Activated CD8-positive, alpha-beta memory T cell treated with anti-CD3 and anti-CD28 coated beads, Interleukin-2, amount 10 ng/mL, durations not matched to agents 7 days and 5 days (primary cell): ENCODE data around the gene LCE3C. TPM values are rescaled to one million over a fixed set of nuclear protein-coding genes. Genes with fewer than 3 reads are reported as not detected.
"Not testable (repeated sequence)": the region's sequence is repeated elsewhere in the genome, so short reads cannot be mapped to it uniquely, and the experiment has no call there.

Experiments used
- ATAC-seq: fragments of 150-1000 bp; cut with Tn5 transposase; one replicate; pipeline ENCODE4 v1.10.0; 2021; ENCODE audit warnings: moderate library complexity
- CTCF ChIA-PET: fragments of 350-600 bp; sonication (Branson Sonifier 250); formaldehyde crosslinking; loops from one replicate; lab custom pipeline; 2021; ENCODE audit warnings: antibody characterized with exemption; lab: Charles Lee
- DNase-seq: peaks from one replicate; pipeline ENCODE4 v3.0.0-alpha.2; 2020
- H3K27ac Mint-ChIP-seq: one replicate; pipeline ENCODE4 v1.8.0; 2021; ENCODE audit warnings: mild to moderate bottlenecking, mixed read lengths
- H3K27me3 Mint-ChIP-seq: one replicate; pipeline ENCODE4 v1.8.0; 2021; ENCODE audit warnings: mixed read lengths
- H3K36me3 Mint-ChIP-seq: one replicate; pipeline ENCODE4 v1.8.0; 2021; ENCODE audit warnings: mild to moderate bottlenecking, mixed read lengths
- H3K4me1 Mint-ChIP-seq: one replicate; pipeline ENCODE4 v1.8.0; 2021; ENCODE audit warnings: mixed read lengths
- H3K4me3 Mint-ChIP-seq: one replicate; pipeline ENCODE4 v1.8.0; 2021; ENCODE audit warnings: mild to moderate bottlenecking, moderate library complexity, mixed read lengths
- H3K9me3 Mint-ChIP-seq: one replicate; pipeline ENCODE4 v1.8.0; 2022; ENCODE audit warnings: low read depth, mixed read lengths
- total RNA-seq, 2 experiments: library from RNA; stranded (reverse); gene quantifications; one replicate each; pipeline ENCODE4 v1.2.3, GENCODE V29; 2021

The LCE3C gene
- not detected for total RNA-seq

GRCh38 chr1:152599934-152600333 is at the start of gene LCE3C:
LCE3C (plus strand) TSS chr1:152600234; CDS start chr1:152600732, 498 bp downstream.
- no peak within 1 kb of the TSS for H3K27ac Mint-ChIP-seq
- DNase-seq (no peak), ATAC-seq (no peak)
- H3K9me3 Mint-ChIP-seq: no peaks in the 10 kb centered on the region
- CTCF ChIA-PET: no interaction called here
- H3K27me3 Mint-ChIP-seq: peaks cover 3% of the 10 kb centered on the region
- no peak within 1 kb of the TSS for H3K4me3 Mint-ChIP-seq
- no peaks in the 10 kb centered on the region for H3K36me3 Mint-ChIP-seq
- H3K4me1 Mint-ChIP-seq: no peaks in the 10 kb centered on the region

GRCh38 chr1:152565115-152565514 is 34.9 kb upstream of the LCE3C start:
- no peak for ATAC-seq
- Mint-ChIP-seq H3K36me3 (no peaks in the 10 kb centered on the region), H3K27me3 (peaks cover 17% of the 10 kb centered on the region), H3K4me3 (no peak overlapping the region), H3K9me3 (no peaks in the 10 kb centered on the region), H3K4me1 (peaks cover 8% of the 10 kb centered on the region), H3K27ac (no peak overlapping the region)
- CTCF ChIA-PET: no interaction called here
- DNase-seq: no peak

GRCh38 chr1:152565535-152566215 is 34.4 kb upstream of the LCE3C start:
- Mint-ChIP-seq H3K27me3 (peaks cover 19% of the 10 kb centered on the region), H3K4me3 (no peak overlapping the region), H3K4me1 (peaks cover 8% of the 10 kb centered on the region), H3K36me3 (no peaks in the 10 kb centered on the region), H3K9me3 (no peaks in the 10 kb centered on the region), H3K27ac (no peak overlapping the region)
- CTCF ChIA-PET: no interaction called here
- ATAC-seq (no peak), DNase-seq (no peak)

GRCh38 chr1:152566681-152567080 is 33.4 kb upstream of the LCE3C start, which contains the start of gene LCE3E:
LCE3E (minus strand) TSS chr1:152566780; CDS start chr1:152566208, 572 bp downstream.
- ATAC-seq (no peak), DNase-seq (no peak)
- Mint-ChIP-seq H3K9me3 (no peaks in the 10 kb centered on the region), H3K4me3 (no peak within 1 kb of the TSS), H3K27ac (no peak within 1 kb of the TSS), H3K36me3 (no peaks in the 10 kb centered on the region), H3K4me1 (peaks cover 8% of the 10 kb centered on the region), H3K27me3 (peaks cover 23% of the 10 kb centered on the region)
- CTCF ChIA-PET: no interaction called here

GRCh38 chr1:152577168-152577567 is 22.9 kb upstream of the LCE3C start:
- Mint-ChIP-seq H3K36me3 (peaks cover 2% of the 10 kb centered on the region), H3K27ac (no peak overlapping the region)
- peak; percentile 91 for ATAC-seq

GRCh38 chr1:152579526-152579925 is 20.5 kb upstream of the LCE3C start:
- CTCF ChIA-PET: interaction anchor here (1.4 to 2.7 kb wide), 2 partner anchors 44 to 397 kb away, joined by 3 to 8 read pairs; partner anchors contain the start of gene LCE3A
- Mint-ChIP-seq H3K27me3 (peaks cover 39% of the 10 kb centered on the region), H3K4me1 (peaks cover 26% of the 10 kb centered on the region)
- ATAC-seq, H3K27ac Mint-ChIP-seq, H3K9me3 Mint-ChIP-seq, DNase-seq, H3K4me3 Mint-ChIP-seq, H3K36me3 Mint-ChIP-seq: not testable (repeated sequence)

More at GRCh38 chr1:152577168-152577567, 22.9 kb upstream of the LCE3C start:
- peak; percentile 70 for DNase-seq
- Mint-ChIP-seq H3K27me3 (peaks cover 45% of the 10 kb centered on the region), H3K4me1 (peaks cover 26% of the 10 kb centered on the region), H3K4me3 (no peak overlapping the region), H3K9me3 (no peaks in the 10 kb centered on the region)
- CTCF ChIA-PET: interaction anchor here (2.7 kb wide), 1 partner anchor 46 kb away, joined by 8 read pairs; the partner anchor contains the start of gene LCE3A

- no peak for DNase-seq
- ATAC-seq: no peak
- no peaks in the 10 kb centered on the region for H3K9me3 Mint-ChIP-seq
- H3K4me3 Mint-ChIP-seq: no peak within 1 kb of the TSS
- CTCF ChIA-PET: no interaction called here
- peaks cover 2% of the 10 kb centered on the region for H3K36me3 Mint-ChIP-seq
- H3K27ac Mint-ChIP-seq: no peak within 1 kb of the TSS
- H3K4me1 Mint-ChIP-seq: peaks cover 26% of the 10 kb centered on the region
- peaks cover 33% of the 10 kb centered on the region for H3K27me3 Mint-ChIP-seq
Observed at GRCh38 chr1:152580433-152580832, 19.6 kb upstream of the LCE3C start, which contains the start of gene LCE3D. LCE3D (minus strand) TSS chr1:152580516; CDS start chr1:152579936, 580 bp downstream.

GRCh38 chr1:152582647-152583046 is 17.4 kb upstream of the LCE3C start:
- no peak overlapping the region for H3K27ac Mint-ChIP-seq
- ATAC-seq: no peak

GRCh38 chr1:152585586-152585985 is 14.4 kb upstream of the LCE3C start:
- no peak overlapping the region for H3K27ac Mint-ChIP-seq
- no peak overlapping the region for H3K4me3 Mint-ChIP-seq
- no peaks in the 10 kb centered on the region for H3K9me3 Mint-ChIP-seq
- peaks cover 20% of the 10 kb centered on the region for H3K27me3 Mint-ChIP-seq
- DNase-seq (no peak), ATAC-seq (no peak)
- no peaks in the 10 kb centered on the region for H3K36me3 Mint-ChIP-seq
- H3K4me1 Mint-ChIP-seq: no peaks in the 10 kb centered on the region
- CTCF ChIA-PET: no interaction called here

More at GRCh38 chr1:152582647-152583046, 17.4 kb upstream of the LCE3C start:
- peaks cover 15% of the 10 kb centered on the region for H3K4me1 Mint-ChIP-seq
- H3K4me3 Mint-ChIP-seq: no peak overlapping the region
- H3K36me3 Mint-ChIP-seq: no peaks in the 10 kb centered on the region
- CTCF ChIA-PET: no interaction called here
- DNase-seq: no peak
- peaks cover 34% of the 10 kb centered on the region for H3K27me3 Mint-ChIP-seq
- no peaks in the 10 kb centered on the region for H3K9me3 Mint-ChIP-seq

GRCh38 chr1:152596986-152597385 is 3.0 kb upstream of the LCE3C start:
- Mint-ChIP-seq H3K4me1 (no peaks in the 10 kb centered on the region), H3K27me3 (peaks cover 2% of the 10 kb centered on the region), H3K9me3 (no peaks in the 10 kb centered on the region), H3K27ac (no peak overlapping the region), H3K4me3 (no peak overlapping the region), H3K36me3 (no peaks in the 10 kb centered on the region)
- CTCF ChIA-PET: no interaction called here
- DNase-seq: no peak
- ATAC-seq: no peak

GRCh38 chr1:152613511-152613910 is 13.5 kb downstream of the LCE3C start, which contains the start of gene LCE3B:
LCE3B (plus strand) TSS chr1:152613811; CDS start chr1:152613811, 0 bp downstream.
- Mint-ChIP-seq H3K27ac (no peak within 1 kb of the TSS), H3K36me3 (no peaks in the 10 kb centered on the region), H3K4me1 (no peaks in the 10 kb centered on the region), H3K9me3 (peaks cover 2% of the 10 kb centered on the region), H3K4me3 (no peak within 1 kb of the TSS), H3K27me3 (no peaks in the 10 kb centered on the region)
- ATAC-seq (no peak), DNase-seq (no peak)
- CTCF ChIA-PET: no interaction called here

GRCh38 chr1:152621993-152622392 is 22.0 kb downstream of the LCE3C start:
- no peak overlapping the region for H3K27ac Mint-ChIP-seq
- no peak overlapping the region for H3K4me3 Mint-ChIP-seq
- no peak for ATAC-seq
- H3K4me1 Mint-ChIP-seq: peaks cover 7% of the 10 kb centered on the region
- CTCF ChIA-PET: no interaction called here
- H3K27me3 Mint-ChIP-seq: peaks cover 19% of the 10 kb centered on the region
- DNase-seq: no peak
- H3K9me3 Mint-ChIP-seq: peaks cover 4% of the 10 kb centered on the region
- H3K36me3 Mint-ChIP-seq: no peaks in the 10 kb centered on the region

GRCh38 chr1:152622803-152623202 is 22.8 kb downstream of the LCE3C start, which contains the start of gene LCE3A:
LCE3A (minus strand) TSS chr1:152623103; CDS start chr1:152623103, 0 bp downstream.
- Mint-ChIP-seq H3K4me3 (no peak within 1 kb of the TSS), H3K27ac (no peak within 1 kb of the TSS), H3K9me3 (peaks cover 4% of the 10 kb centered on the region), H3K27me3 (peaks cover 19% of the 10 kb centered on the region), H3K36me3 (no peaks in the 10 kb centered on the region), H3K4me1 (peaks cover 7% of the 10 kb centered on the region)
- ATAC-seq (no peak), DNase-seq (peak; percentile 45)
- CTCF ChIA-PET: interaction anchor here (2.2 kb wide), 1 partner anchor 45 kb away, joined by 8 read pairs; no protein-coding TSS in a partner anchor
